Stimulated activated CD4-positive, alpha-beta T cell treated with anti-CD3 and anti-CD28 coated beads, Interleukin-12 subunit alpha, Interleukin-12 subunit beta, amount 100 ng/mL, for 24 hours (primary cell): ENCODE data around the gene REN.

Experiments used
- DNase-seq, 2 experiments: peaks; one replicate each; pipeline ENCODE4 v3.0.0-alpha.2; 2020; ENCODE audit warnings: low read depth in 2 of 2

REN gene

GRCh38 chr1:204166219-204166618 lies at the start of gene REN:
Gene REN (minus strand): TSS chr1:204166337. CDS start chr1:204166293, 44 bp downstream.
- DNase-seq: no peak

- DNase-seq: peak in 1 of 2 experiments; percentile 40
Observed at GRCh38 chr1:204213668-204214662, 47.8 kb upstream of the REN start, which contains the start of gene GOLT1A. Gene GOLT1A (minus strand): TSS chr1:204213988. CDS start chr1:204213906, 82 bp downstream.

GRCh38 chr1:204212715-204213114 lies 46.6 kb upstream of the REN start:
- DNase-seq: no peak

DNA sequence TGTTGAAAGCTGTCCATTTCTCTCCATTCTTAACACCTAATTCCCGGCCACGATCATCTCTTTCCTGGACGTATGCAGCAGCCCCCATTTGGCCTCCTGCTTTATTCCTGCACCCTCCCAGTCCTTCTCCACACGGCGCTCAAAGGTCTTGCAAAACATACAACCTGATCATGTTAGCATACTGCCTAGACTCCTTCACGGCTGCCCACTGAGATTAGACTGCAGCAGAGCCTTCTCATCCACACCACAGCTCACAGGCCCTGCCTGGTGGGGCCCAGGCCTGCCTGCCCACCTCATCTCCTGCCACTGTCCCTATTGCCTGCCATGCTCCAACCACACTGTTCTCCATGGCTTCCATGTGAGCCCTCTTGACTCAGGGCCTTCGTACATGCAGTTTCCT lies 44.9 kb upstream of the REN start:
- DNase-seq: no peak

GRCh38 chr1:204207136-204207616 lies 41.0 kb upstream of the REN start:
- peak; percentile 42 to 74 for DNase-seq

DNA sequence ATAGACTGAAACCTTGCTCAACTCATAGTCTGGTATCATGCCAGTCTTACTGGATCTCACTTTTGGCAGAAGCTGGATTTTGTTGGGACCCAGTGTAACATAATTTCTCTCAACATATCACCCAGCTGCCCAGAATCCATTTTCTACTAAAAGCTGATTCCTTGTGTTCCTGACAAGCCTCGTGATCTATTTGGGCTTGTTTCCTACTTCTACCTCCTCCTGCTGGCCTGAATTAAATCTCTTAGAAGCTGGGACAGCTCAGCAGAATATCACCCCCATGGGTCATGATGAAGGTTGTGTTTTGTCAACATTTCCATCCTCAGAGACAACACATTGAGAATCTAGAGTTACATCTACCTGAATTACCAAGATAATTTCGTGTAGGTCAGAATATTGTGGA lies 40.0 kb upstream of the REN start:
- no peak for DNase-seq

DNA sequence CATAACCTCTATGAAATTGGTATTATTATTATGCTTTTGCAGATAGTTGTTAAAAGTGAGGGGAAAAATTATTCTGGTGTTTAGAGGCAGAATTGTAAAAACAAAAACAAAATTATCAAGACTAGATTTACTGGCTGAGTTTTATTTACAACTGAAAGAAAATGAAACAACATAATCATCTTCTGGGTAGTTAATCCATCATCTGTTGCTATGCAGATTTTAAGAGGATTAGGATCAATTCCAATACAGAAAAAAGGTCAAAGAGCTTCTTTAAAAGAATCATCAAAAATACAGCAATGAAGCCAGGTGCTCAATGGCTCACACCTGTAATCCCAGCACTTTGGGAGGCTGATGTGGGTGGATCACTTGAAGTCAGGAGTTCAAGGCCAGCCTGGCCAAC lies 39.3 kb upstream of the REN start:
- DNase-seq: no peak

DNA sequence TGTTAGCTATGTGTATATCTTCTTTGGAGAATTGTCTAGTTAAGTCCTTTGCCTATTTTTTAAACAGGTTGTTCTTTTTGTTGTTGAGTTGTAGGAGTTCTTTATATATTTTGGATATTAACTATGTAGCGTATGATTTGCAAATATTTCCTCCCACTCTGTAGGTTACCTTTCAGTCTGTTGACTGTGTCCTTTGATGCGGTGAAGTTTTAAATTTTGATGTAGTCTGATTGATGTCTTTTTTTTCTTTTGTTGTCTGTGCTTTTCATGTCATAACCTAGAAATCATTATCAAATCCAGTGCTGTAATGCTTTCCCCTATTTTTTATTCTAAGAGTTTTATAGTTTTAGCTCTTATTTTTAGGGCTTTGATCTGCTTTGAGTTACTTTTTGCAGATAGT lies 38.8 kb upstream of the REN start:
- no peak for DNase-seq

DNA sequence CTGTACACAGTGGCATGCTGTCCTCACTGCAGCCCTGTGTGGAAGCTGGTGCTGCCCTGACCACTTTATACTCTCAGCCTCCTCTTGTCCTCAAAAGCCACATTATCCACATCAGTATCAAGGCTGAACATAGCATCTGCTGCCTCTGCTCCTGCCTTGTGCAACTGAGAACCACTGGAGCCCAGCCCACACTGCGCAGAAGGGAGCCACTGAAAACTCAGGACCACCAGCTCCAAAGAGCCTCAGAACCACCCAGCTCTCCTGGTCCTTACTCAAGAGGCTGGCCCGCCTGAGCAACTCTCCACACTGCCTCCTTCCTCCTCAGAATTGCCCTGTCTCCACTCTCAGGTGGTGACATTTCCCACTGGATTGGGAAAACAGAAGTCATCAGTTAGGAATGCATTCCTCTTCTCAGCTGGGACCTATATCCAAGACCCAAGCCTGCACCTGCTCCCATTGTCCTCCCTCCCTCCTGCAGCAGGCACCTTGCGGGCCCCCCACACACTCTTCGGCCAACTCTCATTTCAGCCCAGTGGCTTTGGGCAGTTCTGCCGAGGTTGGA lies 37.1 kb upstream of the REN start:
- DNase-seq: no peak

GRCh38 chr1:204202481-204202880 lies 36.3 kb upstream of the REN start:
- no peak for DNase-seq

- no peak for DNase-seq
Observed at GRCh38 chr1:204201348-204202040, 35.4 kb upstream of the REN start.

DNA sequence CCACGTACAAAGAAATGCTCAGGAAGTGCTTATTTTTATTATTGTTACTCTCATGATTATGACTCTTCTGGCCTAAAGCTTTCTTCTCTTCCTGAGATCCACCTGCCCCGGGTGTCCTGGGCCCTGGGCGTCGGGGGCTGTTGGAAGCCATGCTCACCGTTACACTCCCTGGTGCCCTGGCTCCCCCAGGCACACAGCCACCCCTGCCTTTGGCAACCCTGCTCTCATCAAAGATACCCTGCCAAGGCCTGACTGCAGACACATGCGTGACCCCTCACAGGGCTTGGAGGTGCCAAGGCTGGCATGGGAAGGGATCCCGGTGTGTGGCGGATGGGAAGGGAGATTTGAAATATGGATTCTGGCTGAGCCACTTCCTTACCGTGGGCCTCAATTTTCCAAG lies 33.4 kb upstream of the REN start:
- DNase-seq: no peak

- DNase-seq: no peak
Observed at GRCh38 chr1:204198348-204199340, 32.5 kb upstream of the REN start.

- no peak for DNase-seq
Observed at GRCh38 chr1:204197068-204197467, 30.9 kb upstream of the REN start.

GRCh38 chr1:204196068-204196795 lies 30.1 kb upstream of the REN start, which contains the start of gene KISS1:
Gene KISS1 (minus strand): TSS chr1:204196491. CDS start chr1:204192876, 3,615 bp downstream.
- DNase-seq: no peak

DNA sequence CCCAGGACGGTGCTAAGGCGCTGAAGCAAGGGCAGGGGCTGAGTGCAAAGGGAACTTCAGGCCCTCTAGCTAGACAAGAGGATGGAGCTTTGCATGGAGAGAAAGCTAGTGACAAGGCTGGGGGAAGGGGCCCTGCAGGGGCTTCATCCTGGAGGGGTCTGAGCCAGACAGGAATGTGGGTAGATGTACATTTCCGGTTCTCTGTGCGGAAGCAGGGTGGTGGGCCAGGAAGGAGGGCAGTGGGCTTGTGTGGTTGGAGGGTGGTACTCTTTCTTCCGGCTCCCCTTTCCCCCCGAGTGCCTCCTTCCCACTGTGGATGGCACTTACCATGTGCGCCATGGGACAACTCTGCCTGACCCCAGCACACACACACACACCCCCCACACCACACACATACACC lies 28.6 kb upstream of the REN start:
- no peak for DNase-seq

GRCh38 chr1:204194080-204194479 lies 27.9 kb upstream of the REN start:
- no peak for DNase-seq

DNA sequence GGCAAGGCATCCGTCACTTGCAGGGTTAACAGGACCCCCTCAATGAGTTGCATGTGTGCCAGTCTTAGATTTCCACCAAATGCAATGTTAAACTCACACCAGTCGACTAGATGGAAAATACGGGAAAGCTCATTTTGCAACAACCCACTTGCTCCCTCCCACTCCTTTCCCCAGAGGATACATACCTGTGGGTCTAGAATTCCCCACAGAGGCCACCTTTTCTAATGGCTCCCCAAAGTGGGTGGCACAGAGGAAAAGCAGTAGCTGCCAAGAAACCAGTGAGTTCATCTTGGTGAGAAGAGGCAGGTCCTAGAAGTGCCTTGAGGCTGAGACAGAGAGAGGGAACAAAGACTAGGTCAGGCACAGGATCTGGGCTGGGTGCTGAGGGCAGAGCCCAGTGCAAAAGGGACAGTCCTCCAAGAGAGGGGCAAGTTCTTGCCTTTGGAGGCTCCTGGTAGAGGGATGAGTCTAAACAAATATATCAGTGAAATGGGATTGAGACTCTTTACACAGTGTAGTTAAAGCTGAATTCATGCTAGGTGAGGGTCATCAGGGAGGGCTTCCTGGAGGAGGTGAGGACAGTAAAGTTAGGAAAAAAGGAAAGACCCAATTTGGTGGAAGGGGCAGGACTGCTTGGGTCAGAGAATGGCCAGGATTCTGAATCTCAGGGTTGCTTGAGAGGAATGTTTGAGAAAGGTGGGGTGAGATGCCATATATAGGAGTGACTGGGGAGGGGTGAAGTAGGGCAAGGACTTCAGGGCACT lies 26.6 kb upstream of the REN start:
- DNase-seq: no peak

GRCh38 chr1:204192046-204192445 lies 25.9 kb upstream of the REN start:
- DNase-seq: no peak
